ENCODE results near the gene GNAO1.
A peak's percentile ranks its signal among the peaks of the same experiment; 100 is the strongest.

Gene GNAO1

GRCh38 chr16:56198006-56198754 lies 6.9 kb downstream of the GNAO1 start:
- peak; percentile 71 for DNase-seq

- peak; percentile 6 for DNase-seq
Measured at GRCh38 chr16:56198755-56199114, 7.4 kb downstream of the GNAO1 start.

- DNase-seq, result peak; percentile 85
Measured at GRCh38 chr16:56199164-56199563, 7.9 kb downstream of the GNAO1 start.

DNA sequence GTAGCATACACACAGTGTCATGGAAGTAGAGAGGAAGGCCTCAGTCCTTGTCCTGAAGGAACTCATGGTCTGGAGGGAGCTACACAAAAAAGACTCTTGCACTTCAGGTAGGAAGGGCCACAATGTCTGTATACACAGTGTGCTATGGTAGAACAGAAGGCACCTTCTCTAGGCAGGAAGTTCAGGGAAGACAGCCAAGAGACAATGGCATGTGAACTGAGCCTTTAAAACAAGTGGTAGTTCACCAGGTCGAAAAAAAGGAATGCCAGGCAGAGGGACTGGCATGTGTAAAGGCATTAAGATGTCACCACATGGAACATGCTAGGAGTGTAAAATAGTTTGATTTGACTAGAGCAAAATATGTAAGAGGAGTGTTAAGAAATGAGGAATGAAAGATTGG lies 9.7 kb downstream of the GNAO1 start:
- no peak for DNase-seq

GRCh38 chr16:56202036-56202435 lies 10.7 kb downstream of the GNAO1 start:
- peak; percentile 76 for DNase-seq

GRCh38 chr16:56203052-56203451 lies 11.8 kb downstream of the GNAO1 start:
- peak; percentile 77 for DNase-seq

DNA sequence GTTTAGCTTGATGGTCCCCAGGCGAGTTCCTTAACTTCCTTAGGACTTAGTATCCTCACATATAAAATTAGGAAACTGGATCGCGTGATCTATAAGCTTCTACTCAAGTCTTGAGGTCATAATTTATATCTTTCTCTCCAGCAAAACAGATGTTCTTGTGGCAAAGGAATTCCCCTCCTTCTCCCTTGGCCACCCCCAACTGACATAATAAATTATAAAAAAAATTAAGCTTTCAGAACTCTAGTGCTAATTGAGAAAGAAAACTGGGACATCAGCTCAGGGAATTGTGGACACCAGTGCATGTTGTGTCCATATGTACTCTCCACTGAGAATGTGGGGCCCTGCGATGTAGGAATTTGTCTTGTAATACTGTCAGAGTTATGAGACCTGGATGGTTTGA lies 13.5 kb downstream of the GNAO1 start:
- DNase-seq, result no peak

DNA sequence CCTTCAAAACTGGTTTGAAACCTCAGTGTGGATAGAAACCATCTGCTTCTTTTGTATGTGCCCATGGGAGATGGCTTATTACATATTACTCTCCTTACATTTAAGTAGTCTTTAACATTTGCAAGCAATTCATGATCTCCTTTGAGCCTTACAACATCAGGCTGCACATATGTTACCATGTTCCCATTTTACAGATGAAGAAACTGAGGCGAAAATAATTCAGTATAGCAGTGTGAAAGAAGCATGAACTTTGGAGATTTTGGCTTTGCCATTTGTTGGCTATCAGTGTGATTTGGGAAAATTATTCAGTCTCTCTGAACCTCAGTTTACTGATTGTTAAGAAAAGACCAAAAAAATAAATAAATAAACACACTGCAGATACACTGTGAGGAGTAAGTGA lies 15.7 kb downstream of the GNAO1 start:
- DNase-seq, result no peak

- DNase-seq, result no peak
Measured at GRCh38 chr16:56207421-56207820, 16.1 kb downstream of the GNAO1 start.

DNA sequence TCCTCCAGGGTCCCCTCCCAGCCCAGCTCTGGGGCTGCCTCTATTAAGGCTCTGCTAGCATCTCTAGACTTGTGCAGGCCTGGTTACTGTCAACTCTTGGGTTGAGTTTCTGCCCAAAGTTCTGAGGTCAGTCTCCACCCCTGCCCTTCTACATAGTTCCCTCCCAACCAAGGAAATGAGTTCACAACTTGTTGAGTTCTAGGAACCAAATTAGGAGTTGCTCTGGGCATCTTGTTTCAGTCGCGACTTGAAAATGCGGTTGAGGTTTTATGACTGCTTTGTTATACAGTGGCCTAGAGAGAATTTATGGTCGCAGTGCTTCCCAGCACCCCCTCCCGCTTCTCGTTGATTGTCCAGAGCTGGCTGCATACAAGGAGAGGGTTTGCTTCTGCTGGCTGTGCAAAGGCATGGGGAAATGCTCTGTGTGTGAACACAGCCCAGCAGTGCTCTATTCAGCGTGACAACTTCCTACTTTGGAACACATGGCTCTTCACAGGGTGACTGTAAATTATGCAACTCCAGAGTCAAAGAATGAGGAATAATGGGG lies 20.2 kb downstream of the GNAO1 start:
- no peak for DNase-seq

DNA sequence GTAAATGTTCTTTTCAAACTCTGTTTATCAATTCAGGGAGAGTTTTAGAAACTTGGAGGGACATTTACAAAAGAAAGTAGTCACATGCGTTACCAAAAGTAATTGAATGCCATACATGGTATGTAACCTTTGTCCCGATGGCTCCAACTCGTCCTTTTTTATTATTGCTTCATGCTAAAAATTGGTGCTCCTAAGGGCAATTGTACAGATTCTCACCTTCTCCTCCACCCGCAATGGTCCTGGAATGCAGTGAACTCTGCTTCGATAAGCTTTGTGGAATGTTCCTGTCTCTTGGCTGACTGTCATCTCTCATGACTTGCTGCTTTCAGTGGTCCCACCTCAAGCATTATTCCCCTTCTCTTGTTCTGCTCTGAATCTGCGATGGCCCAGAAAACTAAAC lies 20.9 kb downstream of the GNAO1 start:
- DNase-seq, result no peak

- no peak for DNase-seq
Measured at GRCh38 chr16:56221995-56222394, 30.7 kb downstream of the GNAO1 start.

GRCh38 chr16:56222474-56222997 lies 31.2 kb downstream of the GNAO1 start:
- DNase-seq, result no peak

DNA sequence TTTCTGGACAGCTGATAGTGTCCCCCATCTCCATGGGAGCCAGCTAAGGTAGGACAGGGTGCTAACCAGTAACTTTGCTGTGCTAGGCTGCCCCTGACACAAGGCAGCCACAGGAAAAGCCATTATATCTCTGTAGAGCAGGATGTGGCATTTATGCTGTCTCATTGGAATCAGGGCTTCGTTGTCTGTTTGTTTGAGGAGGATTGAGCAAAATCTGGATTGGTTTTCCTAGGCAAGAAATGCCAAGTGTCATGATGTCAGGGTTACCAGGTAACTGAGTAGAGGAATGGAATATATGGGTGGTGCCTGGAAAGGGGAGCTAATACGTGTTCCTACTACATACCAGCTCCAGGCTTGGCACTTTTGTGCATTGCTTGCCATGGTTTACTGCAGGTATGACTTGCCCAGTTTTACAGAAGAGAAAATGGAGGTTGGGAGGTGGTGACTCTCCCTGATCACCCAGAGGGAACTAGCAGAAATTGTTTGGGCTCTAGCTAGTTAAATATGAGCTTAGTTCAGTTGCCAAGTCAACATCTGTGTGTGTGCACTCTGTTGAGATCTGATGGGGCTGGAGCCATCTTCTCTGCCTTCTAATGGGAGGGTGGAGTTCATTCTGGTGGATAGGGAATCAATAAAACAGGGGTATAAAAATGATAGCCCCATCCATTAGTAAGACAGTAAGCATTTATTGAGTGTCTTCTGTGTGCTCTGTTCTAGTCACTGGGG lies 33.9 kb downstream of the GNAO1 start:
- DNase-seq, result no peak

- no peak for DNase-seq
Measured at GRCh38 chr16:56226187-56226586, 34.9 kb downstream of the GNAO1 start.

DNA sequence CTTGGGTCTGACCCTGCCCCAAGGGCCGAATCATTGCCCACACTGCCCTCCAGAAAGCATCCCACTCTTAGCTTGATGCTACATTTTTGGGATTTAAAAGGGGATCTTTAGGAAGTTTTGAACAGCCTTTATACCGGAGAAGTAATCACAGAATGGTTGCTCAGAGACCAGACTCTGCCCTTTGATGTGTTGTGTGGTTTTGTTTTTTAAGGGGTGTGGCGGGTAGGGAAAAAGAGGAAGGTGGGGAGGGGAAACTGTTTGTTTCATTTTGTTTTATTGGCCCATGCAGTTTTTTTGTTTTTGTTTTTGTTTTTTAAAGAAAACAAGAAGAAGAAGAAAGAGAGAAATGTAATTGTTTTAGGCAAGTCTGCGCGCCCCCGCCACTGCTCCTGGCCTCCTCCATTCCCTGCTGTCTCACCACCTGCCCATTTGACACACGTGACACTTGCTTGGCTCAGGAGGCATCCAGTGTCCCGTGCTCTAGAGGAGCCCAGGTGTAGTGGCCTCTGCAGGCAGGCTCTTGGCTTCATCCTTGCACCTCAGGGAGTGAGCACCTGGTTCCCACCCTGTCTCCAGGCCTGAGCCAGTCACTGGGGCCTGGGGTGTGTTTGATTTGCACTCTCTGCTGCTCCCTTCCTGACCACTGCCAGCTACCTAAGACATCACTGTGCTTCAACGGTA lies 35.7 kb downstream of the GNAO1 start:
- DNase-seq, result no peak

DNA sequence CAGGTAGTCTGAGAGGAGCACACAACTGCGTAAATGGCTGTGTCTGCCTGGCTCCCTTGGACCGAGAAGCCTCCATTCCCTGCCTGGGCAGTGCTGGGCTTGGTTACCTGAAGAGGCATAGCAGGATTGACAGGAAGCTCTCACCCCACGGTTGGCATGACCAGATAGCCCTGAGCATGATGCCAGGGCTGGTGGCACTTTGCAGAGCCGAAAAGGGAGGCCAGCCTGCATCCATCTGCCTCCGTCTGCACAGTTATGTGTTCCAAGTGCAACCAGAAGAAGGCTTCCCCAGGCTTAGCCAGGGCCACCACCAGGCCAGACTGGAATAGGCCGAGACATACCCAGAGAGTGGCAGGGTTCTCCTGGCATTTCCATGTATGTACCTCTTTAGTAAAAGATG lies 36.6 kb downstream of the GNAO1 start:
- no peak for DNase-seq

DNA sequence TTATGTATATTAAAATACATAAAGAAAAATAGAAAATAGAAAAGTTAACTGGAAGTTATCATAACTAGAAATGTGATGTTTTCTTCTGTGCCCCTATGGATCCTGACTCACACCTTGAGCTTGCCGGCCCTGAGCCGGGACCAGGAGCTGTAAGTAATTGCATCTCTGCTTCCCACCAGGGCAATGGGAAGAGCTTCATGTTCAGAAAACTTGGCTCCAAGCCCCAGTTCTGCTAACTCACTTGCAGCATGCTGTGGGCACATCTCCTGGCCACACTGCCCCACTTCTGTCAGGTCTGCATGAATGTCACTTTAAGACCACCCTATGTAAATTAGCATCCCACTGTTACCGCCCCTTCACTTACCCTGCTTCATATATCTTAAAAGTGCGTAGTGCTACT lies 37.2 kb downstream of the GNAO1 start:
- DNase-seq, result no peak

GRCh38 chr16:56233795-56234566 lies 42.7 kb downstream of the GNAO1 start:
- no peak for DNase-seq

DNA sequence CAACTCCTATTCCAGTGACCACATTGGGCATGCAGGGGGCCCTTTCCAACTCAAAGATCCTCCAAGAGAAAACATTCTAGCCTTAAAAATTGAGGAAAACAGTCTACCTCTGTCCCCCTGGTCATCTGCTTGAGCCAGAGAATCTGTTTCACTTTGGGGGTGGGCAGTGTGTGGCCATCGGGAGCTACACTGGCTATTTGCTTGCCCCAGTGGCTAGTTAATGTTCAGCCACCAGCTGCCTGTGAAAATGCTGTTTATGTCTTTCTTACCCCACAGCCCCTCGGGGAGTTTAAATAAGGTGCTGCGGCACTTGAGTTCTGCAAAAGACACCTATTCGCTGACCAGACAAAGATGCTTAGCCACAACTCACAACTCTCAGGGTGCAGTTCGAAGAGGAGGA lies 43.4 kb downstream of the GNAO1 start:
- no peak for DNase-seq

DNA sequence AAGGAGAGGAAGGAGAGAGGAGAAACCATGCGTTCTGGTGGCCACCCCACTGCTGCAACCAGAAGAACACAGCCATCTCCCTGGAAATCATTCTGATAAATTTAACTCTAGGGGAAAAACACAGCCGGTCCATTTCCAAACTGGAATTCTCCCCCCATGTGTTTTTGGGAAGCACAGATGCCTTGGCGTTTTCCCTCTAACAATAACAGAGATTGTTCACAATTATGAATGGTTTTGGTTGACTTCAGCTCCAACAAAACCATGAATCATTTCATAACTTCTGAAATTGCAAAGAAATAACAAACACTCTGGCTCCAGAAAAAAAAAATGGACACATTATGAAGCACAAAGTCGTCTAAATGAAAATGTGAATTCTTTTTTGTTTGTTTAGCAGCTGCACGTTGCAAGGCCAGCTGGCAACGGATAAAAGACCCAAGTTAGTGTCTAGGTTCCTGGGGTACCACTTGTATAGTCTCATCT lies 46.2 kb downstream of the GNAO1 start:
- no peak for DNase-seq

GRCh38 chr16:56238188-56238587 lies 46.9 kb downstream of the GNAO1 start:
- DNase-seq, result no peak

- no peak for DNase-seq
Measured at GRCh38 chr16:56241596-56241995, 50.3 kb downstream of the GNAO1 start.

Measured in activated CD4-positive, alpha-beta T cell treated with anti-CD3 and anti-CD28 coated beads, Interleukin-10, Interleukin-2, amounts not matched to agents 100 ng/mL and 50 ng/mL, durations not matched to agents 16 hours and 8 hours (primary cell).